NCI-H1092 treated with DMSO at 0.1 percent for 48 hours (cell line): ENCODE results near the gene PUDP.
"Not testable (repeated sequence)": the region's sequence is repeated elsewhere in the genome, so short reads cannot be mapped to it uniquely, and the experiment has no call there.

Source experiments
- DNase-seq: peaks from one replicate; lab custom pipeline; 2025; lab: John Stamatoyannopoulos, UW

Gene PUDP

DNA sequence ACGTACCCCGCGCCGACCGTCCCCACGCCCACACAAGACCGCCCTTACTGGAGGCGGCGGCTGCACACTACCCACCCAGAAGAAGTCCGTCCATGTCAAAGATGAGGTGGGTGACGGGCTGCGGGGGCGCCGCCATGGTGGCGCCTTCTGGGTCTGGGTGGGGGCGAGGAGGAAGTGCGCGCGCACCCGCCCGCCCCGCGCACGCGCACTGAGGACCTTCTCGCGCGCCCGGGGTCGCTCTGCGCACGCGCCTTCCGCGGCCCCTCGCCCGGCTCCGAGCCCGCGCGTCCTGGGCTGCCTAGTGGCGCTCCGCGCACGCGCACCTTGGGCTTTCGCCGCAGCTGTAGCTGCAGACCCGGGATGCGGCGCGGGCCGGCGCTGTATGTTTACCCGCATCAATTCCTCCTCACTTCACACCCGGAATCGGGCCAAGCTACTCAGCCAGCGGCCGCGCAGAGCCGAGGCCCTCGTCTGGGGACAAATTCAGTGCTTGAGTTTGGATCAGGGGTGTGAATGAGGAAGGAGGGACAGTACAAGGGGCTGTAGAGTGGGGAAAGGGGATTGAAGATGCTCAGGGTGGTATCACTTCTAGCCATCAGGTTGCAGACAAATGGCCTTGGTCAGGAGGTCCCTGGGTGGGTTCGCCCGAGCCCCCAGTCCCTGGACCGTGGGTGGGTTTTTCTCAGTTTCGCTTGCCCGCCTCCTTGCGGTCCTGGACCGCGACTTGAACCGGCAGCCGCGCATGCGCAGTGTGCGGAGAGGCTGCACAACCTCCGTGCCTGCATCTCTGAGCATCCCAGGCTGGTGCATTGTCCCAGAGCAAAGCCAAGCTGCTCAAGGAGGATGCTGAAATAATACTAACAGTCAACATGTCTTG, at the start of gene PUDP:
TSS of gene PUDP (minus strand) at position 176 of the 877 bp plus-strand sequence. CDS start at position 136, 40 bp downstream.
- DNase-seq = peak; percentile 93

DNA sequence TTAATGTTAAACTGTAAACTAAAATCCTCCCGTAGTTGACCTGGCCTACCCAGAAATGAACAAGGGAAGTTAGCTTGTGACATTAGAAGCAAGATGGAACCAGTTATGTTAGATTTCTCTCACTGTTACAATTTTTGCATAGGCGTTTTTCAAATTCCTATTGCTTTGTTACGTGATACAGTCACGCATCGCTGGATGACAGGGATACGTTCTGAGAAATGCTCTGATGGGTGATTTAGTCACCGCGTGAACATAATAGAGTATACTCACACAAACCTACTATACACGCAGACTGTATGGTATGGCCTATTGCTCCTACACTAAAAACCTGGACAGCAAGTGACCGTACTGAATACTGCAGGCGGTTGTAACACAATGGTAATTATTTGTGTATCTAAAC, 46.7 kb upstream of the PUDP start:
- no peak for DNase-seq

DNA sequence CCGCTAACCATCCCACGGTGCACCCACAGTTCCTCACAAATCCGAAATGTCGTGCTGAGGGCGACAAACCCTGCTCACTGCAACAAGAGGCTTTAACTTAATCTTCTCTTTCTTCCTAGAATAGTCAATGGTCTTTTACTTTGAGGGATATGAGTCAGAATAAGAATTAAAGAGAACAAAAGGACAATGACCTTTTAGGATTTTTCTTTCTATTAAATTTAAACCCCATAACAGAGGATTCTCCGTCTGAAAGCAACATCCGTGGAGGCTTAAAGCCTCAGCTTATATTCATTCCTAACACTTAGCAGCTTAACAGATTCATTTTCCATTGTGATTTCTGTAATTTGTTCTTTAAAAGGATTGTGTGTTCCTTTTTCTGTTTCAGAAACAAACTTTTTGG, 44.9 kb upstream of the PUDP start:
- no peak for DNase-seq

DNA sequence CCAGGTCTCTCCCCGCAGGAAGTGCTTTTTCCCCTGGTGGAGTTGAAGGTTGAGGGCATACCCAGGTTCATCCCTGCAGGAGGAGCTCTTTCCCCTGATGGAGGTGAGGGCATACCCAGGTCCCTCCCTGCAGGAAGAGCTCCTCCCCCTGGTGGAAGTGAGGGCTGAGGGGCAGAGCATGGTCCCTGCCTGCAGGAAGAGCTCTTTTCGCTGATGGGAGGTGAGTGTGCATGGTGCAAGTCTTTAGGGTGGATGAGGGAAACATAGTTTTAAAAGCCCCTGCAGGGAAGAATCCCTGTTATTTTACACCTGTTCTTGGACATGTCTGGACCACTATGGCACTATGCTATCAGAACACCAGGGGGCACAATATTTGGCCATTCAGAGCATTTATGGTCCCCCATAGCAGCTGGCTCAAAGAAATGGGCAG, 43.7 kb upstream of the PUDP start:
- DNase-seq = no peak

DNA sequence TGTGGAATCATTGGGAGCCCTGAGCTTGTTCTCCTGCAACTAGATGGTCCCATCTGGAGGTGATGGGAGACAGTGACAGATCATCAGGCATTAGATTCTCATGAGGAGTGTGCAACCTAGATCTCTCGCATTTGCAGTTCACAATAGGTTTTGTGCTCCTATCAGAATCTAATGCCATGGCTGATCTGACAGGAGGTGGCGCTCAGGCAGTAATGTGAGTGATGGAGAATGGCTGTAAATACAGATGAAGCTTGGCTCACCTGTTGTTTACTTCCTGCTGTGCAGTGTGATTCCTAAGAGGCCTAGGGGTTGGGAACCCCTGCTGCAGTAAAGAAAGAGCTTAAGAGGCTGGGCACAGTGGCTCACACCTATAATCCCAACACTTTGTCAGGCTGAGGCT, 42.2 kb upstream of the PUDP start:
- DNase-seq = no peak

DNA sequence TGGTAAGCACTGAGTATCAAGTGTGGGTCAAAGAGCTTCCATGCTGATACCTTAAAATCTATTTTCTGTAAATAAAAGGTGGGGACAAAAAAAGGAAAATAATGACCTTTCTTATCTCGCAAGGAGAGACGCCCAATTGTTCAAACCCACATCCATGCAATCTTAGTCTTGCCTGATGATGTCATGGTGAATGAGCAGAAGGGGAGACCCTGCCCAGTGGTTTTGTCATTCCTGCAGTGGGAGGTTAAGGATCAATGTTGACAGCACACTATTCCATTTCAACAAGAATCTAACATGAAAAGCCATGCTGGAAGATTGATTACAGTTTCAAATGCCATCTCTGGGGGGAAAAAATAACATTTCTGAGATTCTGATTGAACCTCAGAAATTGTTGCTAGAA, 40.7 kb upstream of the PUDP start:
- DNase-seq = no peak

DNA sequence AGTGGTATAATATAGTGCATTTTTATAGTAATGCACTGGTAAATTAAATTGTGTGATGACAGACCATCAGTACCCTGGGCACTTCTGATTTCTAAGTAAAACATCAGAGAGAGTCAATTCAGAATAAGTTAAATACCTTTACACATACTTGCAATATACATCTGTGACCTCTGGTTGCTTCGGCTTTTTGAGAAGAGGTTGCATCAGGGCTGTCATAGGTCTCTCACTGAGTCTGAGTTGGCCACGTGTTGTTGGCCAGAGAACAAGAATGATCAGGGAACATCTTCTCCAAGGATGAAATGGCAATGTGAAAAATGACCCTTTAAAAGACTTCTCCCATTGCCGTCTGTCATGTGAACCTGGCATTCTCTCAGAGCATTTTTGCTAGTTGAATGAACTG, 36.9 kb upstream of the PUDP start:
- DNase-seq = no peak

DNA sequence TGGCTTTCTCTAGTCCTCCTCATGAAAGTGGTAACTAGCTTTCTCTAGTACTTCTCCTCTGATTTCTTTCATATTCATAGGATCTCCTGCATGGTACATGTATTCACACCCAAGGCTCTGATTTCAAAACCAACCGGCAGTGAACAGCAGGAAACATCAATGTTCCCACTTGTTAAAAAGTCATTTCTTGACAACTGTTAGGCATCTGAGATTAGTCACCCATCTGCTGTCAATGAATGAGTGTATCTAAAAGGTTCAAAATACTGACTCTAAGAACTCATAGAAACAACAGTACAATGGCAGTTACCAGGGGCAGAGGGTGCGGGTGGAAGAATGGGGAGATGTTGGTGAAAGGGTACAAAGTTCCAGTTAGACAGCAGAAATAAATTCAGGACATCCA, 31.5 kb upstream of the PUDP start:
- no peak for DNase-seq

DNA sequence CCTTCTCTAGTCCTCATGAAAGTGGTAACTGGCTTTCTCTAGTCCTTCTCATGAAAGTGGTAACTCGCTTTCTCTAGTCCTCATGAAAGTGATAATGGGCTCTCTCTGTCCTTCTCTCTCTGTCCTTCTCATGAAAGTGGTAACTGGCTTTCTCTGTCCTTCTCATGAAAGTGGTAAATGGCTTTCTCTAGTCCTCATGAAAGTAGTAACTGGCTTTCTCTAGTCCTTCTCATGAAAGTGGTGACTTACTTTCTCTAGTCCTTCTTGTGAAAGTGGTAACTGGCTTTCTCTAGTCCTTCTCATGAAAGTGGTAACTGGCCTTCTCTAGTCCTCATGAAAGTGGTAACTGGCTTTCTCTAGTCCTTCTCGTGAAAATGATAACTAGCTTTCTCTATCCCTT, 30.9 kb upstream of the PUDP start:
- DNase-seq = not testable (repeated sequence)

DNA sequence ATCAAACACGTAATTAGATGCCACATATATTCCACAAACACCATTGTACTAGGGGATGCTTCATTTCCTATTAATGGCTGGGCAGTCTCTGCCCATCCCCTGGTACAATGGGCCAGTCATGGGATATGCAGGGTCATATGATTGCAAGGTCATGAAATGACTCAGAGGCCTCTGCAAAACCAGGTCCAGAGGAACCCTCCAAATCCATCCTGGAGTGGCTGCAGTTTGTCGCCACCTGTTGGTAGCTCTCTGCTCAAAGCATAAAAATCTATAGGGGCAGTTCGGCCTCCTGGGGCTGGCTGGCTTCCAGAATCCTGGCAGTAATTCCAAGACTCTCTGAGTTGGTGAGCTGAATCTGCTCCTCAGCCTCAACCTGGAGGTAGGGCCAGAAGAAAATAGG, 22.9 kb upstream of the PUDP start:
- DNase-seq = no peak

DNA sequence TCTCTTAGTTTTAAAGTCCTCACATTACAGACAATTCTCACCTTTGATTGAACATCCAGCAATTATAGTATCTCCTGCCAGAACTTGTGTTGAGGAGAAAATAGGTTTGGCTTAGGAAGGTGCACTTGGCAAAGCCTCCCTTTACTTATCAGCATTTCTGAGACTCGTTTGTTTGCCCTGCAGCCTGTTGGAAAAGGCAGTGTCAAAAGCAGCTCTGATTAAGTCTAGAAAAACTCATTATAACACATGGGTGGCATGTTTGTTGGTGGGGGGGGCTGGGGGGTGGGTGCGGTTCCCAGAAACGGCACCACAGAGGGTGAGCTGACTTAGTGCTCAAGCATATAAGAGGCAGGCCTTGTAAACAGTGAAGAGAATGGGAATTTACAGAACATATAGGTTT, 21.7 kb upstream of the PUDP start:
- no peak for DNase-seq

DNA sequence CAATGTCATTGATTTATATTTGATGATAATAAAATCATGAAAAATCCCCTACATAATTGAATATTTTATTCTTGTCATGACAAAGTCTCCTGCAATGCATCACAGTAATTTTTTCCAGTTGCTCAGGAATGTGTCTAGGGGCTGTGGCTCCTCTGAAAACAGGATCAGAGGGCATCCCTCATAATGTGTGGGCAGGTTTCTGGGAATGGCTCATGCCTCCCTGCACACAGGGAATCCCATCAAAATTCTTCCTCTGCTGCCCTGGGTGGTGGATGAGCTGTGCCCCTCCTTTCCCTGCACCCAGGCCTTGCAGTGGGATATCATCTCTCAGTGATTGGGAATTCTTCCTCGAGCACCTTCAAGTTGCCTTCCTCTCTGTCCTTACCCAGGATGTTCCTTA, 20.4 kb upstream of the PUDP start:
- no peak for DNase-seq

DNA sequence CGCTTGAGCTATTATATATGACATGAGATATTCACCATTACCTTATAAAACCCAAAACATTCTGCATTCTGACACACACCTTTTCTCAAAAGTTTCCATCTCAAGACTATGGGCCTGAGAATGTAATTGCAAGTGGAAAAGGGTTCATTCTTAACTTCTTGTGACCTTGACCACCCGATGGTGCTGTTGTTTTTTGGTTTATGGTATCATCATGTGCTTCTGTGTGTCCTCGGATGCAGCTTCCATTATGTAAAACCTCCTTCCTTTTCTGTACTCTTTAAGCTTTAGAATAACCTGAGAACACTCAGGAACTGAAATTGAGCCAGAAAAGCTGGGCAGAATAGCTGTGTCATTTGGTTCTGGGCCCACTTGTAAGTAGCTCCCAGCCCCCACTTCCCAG, 16.2 kb upstream of the PUDP start:
- DNase-seq = peak; percentile 2

DNA sequence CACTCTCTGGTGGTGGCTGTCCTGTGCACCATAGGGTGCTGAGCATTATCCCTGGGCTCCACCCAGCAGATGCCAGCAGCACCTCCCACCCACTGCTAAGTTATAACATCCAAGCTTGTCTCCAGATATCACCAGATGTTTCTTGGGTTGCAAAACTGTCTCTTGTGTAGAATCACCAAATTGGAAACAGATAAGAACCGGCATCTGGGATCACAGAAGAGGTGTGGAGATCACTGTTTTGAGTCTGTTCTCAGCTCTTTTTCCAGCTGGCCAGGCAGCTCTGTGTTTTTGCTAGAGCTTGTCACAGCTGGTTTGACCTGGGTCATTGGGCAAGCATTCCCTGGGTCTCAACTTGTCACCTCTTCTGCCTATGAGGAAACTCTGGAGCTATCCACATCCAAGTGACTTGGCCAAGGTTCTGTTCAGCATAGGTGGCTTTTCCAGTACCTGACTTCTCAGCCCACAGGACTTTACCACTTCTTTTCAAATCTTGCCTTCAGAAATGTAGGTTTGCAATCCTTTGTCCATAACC, 15.3 kb upstream of the PUDP start:
- DNase-seq = no peak

DNA sequence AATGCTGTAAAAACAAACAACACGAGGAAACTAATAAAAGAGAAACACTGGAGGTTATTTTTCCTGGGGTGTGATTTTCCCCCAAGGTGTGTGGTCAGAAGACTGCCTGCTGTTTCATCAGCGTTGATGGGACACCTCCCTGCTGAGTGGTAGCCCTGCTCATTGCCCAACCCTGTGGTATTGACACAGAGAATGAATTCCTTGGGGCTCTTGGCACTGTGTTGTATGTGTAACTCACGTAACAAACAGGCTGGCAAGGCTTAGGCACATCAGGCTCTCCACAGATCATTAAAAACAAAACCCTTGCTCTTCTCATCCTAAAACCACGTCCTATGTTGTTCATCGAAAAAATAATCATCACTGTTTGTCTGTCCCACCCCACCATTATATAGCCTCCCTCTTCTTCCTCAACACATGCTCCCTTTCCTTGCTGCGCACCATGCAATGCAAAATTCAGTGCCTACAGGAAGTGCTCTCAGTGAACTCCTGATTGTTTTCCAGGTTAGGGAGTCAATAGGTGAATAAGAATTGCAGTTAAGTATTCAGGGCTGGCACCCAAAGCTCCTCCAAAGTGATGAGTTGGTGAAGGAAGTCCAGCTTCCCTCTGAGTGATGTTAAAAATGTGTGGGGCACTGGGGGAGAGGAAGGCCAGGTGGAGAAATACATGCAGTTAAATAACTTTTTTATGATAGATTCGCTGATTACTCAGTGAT, 11.4 kb upstream of the PUDP start:
- no peak for DNase-seq

DNA sequence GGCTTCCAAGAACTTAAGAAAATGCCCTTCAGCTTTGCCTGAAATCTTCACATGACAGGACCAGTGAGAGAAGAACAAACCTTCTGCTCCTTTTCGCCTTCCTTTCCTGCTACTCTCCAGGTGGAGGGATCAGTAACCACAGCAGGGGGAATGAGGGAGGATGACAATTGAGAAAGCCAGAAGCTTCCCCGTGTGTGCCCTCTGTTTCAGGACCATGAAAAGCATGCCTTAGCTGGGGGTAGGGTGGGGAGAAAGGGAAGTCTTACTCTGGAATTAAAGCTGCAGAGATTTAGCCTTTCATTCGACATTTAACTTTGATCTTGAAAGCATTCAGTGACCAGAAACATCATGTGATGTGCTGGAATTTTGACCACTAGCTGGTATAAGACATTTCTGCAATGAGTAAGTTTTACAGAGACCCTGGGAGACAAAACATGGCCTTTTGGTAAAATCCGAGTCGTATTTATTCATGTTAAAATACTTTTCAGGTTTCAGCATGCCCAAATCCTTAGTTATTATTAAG, 10.6 kb upstream of the PUDP start:
- no peak for DNase-seq

DNA sequence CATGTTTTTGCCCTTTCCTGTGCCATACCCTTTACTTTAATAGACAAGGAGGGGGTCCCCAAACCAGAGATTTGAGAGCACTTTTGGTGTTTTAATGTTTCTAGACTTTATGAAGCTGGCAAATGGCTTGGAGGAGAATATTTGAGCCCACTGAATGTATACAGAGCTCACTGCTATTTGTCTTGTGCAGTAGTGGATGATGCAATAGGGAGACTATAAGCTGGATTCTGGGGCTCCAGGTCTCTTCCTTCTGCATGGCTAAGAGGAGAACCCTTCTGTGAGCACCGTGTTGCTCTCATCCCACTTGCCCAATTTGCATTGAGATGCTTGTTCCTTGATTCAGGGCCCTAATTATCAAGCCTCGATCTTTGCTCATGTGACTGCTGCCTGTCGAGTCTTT, 8.9 kb upstream of the PUDP start:
- no peak for DNase-seq

DNA sequence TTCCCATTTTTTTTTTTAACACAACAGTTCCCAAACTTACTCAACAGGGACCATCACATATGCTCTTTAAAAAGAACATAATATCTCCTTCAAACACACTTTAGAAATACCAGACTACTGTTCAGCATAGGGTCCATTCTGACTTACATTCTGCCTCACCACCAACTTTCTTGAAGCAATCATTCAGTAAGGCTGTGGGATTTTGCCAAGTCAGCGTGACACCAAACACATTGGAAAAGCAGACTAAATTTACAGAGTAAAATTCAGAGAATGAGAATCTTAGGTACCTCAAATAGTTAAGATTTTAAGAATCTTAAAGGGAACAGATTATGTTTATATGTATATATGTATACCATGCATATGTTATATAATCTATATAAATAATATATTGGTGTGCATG, 7.2 kb upstream of the PUDP start:
- no peak for DNase-seq

DNA sequence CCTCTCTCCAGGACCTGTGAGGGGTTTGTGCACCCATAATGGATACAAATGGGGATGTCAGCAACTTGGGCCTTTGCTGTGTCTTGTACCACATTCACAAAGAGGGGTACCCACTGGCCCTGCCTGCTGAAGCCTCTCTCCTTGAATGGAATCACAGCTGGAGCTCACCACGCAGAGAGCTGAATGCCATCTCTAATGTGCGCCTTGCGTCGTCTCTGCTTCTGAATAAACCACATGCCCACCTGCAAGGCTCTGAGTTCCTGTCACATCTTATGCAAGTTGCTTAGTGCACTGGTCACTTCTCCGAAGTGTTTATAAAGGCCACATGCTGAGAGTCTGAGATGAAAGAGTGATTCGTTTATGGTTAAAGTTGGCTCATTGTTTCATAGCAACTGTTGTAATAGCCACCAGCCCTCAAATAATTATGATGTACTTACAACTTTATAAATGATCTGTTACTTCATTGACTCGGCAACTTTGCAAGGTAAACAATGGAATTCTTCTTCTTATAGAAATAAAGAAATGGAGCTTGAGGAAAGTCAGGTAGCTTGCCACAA, 6.2 kb upstream of the PUDP start:
- no peak for DNase-seq

DNA sequence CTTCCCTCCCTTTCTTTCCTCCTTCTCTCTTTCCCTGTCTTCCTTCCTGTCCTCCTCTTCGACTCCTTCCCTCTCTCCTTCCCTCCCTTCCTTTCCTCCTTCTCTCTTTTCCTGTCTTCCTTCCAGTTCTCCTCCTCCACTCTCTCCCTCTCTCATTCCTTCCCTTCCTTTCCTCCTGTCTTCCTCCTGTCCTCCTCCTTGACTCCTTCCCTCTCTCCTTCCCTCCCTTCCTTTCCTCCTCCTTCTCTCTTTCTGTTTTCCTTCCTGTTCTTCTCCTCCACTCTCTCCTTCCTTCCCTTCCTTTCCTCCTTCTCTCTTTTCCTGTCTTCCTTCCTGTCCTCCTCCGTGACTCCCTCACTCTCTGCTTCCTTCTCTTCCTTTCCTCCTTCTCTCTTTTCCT, 5.3 kb upstream of the PUDP start:
- no peak for DNase-seq

DNA sequence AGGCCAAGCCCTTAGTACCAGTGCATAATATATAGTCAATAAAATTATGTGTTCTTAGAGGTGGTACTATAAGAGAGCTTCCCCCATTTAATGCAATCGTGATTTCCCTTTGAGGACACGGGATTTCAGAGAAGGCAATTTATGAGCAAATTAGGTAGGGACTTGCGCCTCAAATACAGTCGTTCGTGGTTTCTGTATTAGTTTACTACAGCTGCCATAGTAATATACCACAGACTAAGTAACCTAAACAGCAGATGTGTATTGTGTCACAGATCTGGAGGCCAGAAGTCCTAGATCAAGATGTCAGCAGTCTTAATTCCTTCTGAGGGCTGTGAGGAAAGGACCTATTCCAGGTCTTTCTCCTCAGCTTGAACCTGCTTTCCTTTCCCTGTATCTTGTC, 1.5 kb upstream of the PUDP start:
- no peak for DNase-seq

DNA sequence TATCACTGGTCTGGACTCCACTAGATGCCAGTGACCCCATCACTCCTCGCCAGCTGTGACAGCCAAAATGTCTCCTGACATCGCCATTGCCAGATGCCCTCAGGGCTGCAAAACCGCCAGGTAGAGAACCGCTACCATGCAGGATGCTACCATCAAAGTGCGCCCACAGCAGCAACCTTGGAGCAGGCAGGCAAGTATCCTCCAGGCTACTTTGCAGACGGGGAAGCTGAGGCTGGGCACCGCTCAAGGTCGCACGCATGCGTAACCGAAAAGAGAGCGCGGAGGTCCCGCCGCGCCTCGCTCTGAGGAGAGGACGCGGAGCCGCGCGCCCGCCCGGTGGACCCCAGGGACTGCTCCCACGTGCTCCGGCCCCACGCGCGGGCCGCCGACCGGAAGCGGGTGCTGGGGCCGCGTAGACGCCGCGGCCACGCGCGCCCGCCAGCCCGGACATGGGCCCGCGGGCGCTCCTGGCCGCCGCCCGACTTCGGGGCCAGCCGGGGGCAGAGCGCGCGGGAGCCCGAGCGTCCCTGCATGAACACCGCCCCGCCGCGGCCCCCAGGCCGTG, 458 bp downstream of the PUDP start, which contains the start of gene STS:
TSS of gene STS (plus strand) at position 300 of the 565 bp plus-strand sequence. CDS start 105,488 bp downstream, outside the sequence.
- peak; percentile 57 for DNase-seq
